Parathyroid adenoma (tissue), 2 donors: ENCODE results near the gene COBLL1.

Experiments used
- H2AFZ ChIP-seq: fragments of 300-600 bp; sonication (generic); one replicate; pipeline ENCODE4 v1.7.0; 2017; ENCODE audit warnings: antibody characterized with exemption, mild to moderate bottlenecking
- H3K27ac ChIP-seq: fragments of 300-600 bp; sonication (generic); one replicate; pipeline ENCODE4 v1.7.0; 2017
- H3K27me3 ChIP-seq: fragments of 300-600 bp; sonication (generic); one replicate; pipeline ENCODE4 v1.7.0; 2017; ENCODE audit warnings: low read length; ENCODE audit not compliant: control insufficient read depth, insufficient read depth
- H3K36me3 ChIP-seq: fragments of 300-600 bp; sonication (generic); one replicate; pipeline ENCODE4 v1.7.0; 2017; ENCODE audit warnings: low read length; ENCODE audit not compliant: control insufficient read depth, insufficient read depth
- H3K4me1 ChIP-seq: fragments of 300-600 bp; sonication (generic); one replicate; pipeline ENCODE4 v1.7.0; 2017; ENCODE audit warnings: control low read depth
- H3K4me2 ChIP-seq: fragments of 300-600 bp; sonication (generic); one replicate; pipeline ENCODE4 v1.7.0; 2017; ENCODE audit warnings: low read length
- H3K4me3 ChIP-seq: fragments of 300-600 bp; sonication (generic); one replicate; pipeline ENCODE4 v1.7.0; 2017; ENCODE audit warnings: low read depth, low read length
- H3K79me2 ChIP-seq: fragments of 300-600 bp; sonication (generic); one replicate; pipeline ENCODE4 v1.7.0; 2017; ENCODE audit warnings: control low read depth
- H3K9ac ChIP-seq: fragments of 300-600 bp; sonication (generic); one replicate; pipeline ENCODE4 v1.7.0; 2017; ENCODE audit warnings: mild to moderate bottlenecking
- H3K9me3 ChIP-seq: fragments of 300-600 bp; sonication (generic); one replicate; pipeline ENCODE4 v1.7.0; 2017; ENCODE audit warnings: low read length; ENCODE audit not compliant: control insufficient read depth
- CTCF ChIP-seq: fragments of 300-600 bp; sonication (generic); IDR thresholded peaks from one replicate; pipeline ENCODE4 v1.7.0; 2017; ENCODE audit warnings: antibody characterized with exemption, mild to moderate bottlenecking
- donor health status: primary hyperparathyroidism.

COBLL1 gene

GRCh38 chr2:164756773-164757172 is 84.8 kb downstream of the COBLL1 start:
- no peaks in the 10 kb centered on the region for H3K9me3 ChIP-seq
- H3K79me2 ChIP-seq = peaks cover 5% of the 10 kb centered on the region
- no peaks in the 10 kb centered on the region for H3K27me3 ChIP-seq
- no peak overlapping the region for H3K27ac ChIP-seq
- no peak overlapping the region for H2AFZ ChIP-seq
- no peak overlapping the region for H3K4me2 ChIP-seq
- no peak overlapping the region for H3K4me3 ChIP-seq
- no peaks in the 10 kb centered on the region for H3K36me3 ChIP-seq
- no peak overlapping the region for H3K9ac ChIP-seq
- TF ChIP-seq CTCF = no peak
- no peaks in the 10 kb centered on the region for H3K4me1 ChIP-seq

GRCh38 chr2:164755952-164756351 is 85.7 kb downstream of the COBLL1 start:
- no peaks in the 10 kb centered on the region for H3K27me3 ChIP-seq
- no peak overlapping the region for H3K4me3 ChIP-seq
- H3K79me2 ChIP-seq = peaks cover 5% of the 10 kb centered on the region
- no peaks in the 10 kb centered on the region for H3K4me1 ChIP-seq
- H2AFZ ChIP-seq = no peak overlapping the region
- H3K9me3 ChIP-seq = no peaks in the 10 kb centered on the region
- no peak for TF ChIP-seq CTCF
- H3K9ac ChIP-seq = no peak overlapping the region
- no peaks in the 10 kb centered on the region for H3K36me3 ChIP-seq
- H3K27ac ChIP-seq = no peak overlapping the region
- H3K4me2 ChIP-seq = no peak overlapping the region

GRCh38 chr2:164754157-164755093 is 87.2 kb downstream of the COBLL1 start:
- Histone ChIP-seq H3K9me3 (no peaks in the 10 kb centered on the region), H3K4me1 (no peaks in the 10 kb centered on the region), H3K9ac (no peak overlapping the region), H3K27me3 (no peaks in the 10 kb centered on the region), H3K27ac (no peak overlapping the region), H3K79me2 (peaks cover 5% of the 10 kb centered on the region), H2AFZ (no peak overlapping the region), H3K4me2 (no peak overlapping the region), H3K4me3 (no peak overlapping the region), H3K36me3 (no peaks in the 10 kb centered on the region)
- no peak for TF ChIP-seq CTCF

GRCh38 chr2:164752956-164753355 is 88.7 kb downstream of the COBLL1 start:
- H3K4me2 ChIP-seq = no peak overlapping the region
- no peaks in the 10 kb centered on the region for H3K27me3 ChIP-seq
- H2AFZ ChIP-seq = no peak overlapping the region
- H3K36me3 ChIP-seq = no peaks in the 10 kb centered on the region
- H3K4me3 ChIP-seq = no peak overlapping the region
- no peak overlapping the region for H3K9ac ChIP-seq
- TF ChIP-seq CTCF = no peak
- H3K9me3 ChIP-seq = no peaks in the 10 kb centered on the region
- no peaks in the 10 kb centered on the region for H3K4me1 ChIP-seq
- H3K27ac ChIP-seq = no peak overlapping the region
- peaks cover 5% of the 10 kb centered on the region for H3K79me2 ChIP-seq
